Vagina (tissue), 2 donors: ENCODE data around the gene SVOP.

ENCODE experiments used
- POLR2A ChIP-seq, 2 donors: fragments of 450-650 bp; IDR thresholded peaks; one replicate each; pipeline ENCODE4 v1.6.1; 2017; ENCODE audit warnings: antibody characterized with exemption in 2 of 2, mild to moderate bottlenecking in 2 of 2, moderate library complexity in 2 of 2
- POLR2AphosphoS5 ChIP-seq, 2 donors: sonication (generic); formaldehyde crosslinking; IDR thresholded peaks; one replicate each; pipeline ENCODE4 v1.9.0; 2017; ENCODE audit warnings: antibody characterized with exemption in 2 of 2, mild to moderate bottlenecking in 2 of 2, low read depth in 1 of 2; ENCODE audit not compliant: insufficient read depth in 1 of 2
- TF ChIP-seq, protein P1 (sequence below), 3 experiments: fragments of 450-650 bp in 2 of 3; fragments of 200-600 bp in 1 of 3; sonication (generic) in 1 of 3; IDR thresholded peaks; one replicate each; pipeline ENCODE4 v1.5.1; 2017 to 2019; ENCODE audit warnings: antibody characterized with exemption in 3 of 3, mild to moderate bottlenecking in 2 of 3, moderate library complexity in 2 of 3

DNA sequence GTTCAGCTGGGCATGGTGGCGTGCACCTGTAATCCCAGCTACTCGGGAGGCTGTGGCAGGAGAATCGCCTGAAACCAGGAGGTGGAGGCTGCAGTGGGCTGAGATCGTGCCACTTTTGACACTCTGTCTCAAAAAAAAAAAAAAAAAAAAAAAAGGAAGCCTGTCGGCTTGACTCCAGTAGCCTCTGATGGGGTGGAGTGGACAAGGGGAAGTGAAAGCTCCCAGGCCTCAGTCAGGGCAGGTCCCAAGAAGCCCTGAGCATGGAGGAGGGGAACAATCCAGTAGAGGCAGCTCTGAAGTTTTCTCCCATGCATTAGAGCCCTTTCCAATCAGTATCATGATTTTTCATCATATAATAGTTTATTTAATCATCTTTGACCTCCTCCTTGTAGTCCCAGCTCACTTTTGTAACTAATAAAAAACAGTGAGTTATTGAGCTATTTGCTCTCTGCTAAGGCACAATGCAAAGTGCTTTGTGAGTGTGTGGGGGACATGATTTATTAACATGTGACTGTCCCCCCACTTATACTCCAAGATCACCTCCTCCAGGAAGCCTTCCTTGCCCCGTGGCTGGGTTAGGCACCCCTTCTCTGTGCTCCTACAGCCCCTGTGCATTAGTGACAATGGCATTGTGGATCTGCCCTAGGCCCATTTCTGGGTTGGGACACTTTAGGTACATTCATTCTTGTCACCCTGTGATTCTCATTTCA, 158.8 kb downstream of the SVOP start:
- TF ChIP-seq, protein P1, sequence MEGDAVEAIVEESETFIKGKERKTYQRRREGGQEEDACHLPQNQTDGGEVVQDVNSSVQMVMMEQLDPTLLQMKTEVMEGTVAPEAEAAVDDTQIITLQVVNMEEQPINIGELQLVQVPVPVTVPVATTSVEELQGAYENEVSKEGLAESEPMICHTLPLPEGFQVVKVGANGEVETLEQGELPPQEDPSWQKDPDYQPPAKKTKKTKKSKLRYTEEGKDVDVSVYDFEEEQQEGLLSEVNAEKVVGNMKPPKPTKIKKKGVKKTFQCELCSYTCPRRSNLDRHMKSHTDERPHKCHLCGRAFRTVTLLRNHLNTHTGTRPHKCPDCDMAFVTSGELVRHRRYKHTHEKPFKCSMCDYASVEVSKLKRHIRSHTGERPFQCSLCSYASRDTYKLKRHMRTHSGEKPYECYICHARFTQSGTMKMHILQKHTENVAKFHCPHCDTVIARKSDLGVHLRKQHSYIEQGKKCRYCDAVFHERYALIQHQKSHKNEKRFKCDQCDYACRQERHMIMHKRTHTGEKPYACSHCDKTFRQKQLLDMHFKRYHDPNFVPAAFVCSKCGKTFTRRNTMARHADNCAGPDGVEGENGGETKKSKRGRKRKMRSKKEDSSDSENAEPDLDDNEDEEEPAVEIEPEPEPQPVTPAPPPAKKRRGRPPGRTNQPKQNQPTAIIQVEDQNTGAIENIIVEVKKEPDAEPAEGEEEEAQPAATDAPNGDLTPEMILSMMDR (IDR thresholded peaks at IDR 0.05), result no peak
- TF ChIP-seq POLR2AphosphoS5 (IDR thresholded peaks at IDR 0.05; ENCODE audit: insufficient read depth in 1 of 2, low read depth in 1 of 2), result no peak
- TF ChIP-seq POLR2A (IDR thresholded peaks at IDR 0.05), result no peak
